Muscle of leg (tissue), 11 donors: ENCODE results near the gene ARHGEF6. TPM values are rescaled to one million over a fixed set of nuclear protein-coding genes. Genes with fewer than 3 reads are reported as not detected.

Source experiments
- DNase-seq: peaks from one replicate; pipeline ENCODE4 v3.0.0; 2013
- H3K27ac ChIP-seq: one replicate; pipeline ENCODE4 v1.5.1; 2013; ENCODE audit warnings: mild to moderate bottlenecking, low read length, control low read depth
- H3K27me3 ChIP-seq: one replicate; pipeline ENCODE4 v1.6.1; 2013; ENCODE audit warnings: low read length; ENCODE audit not compliant: control insufficient read depth, insufficient read depth
- H3K36me3 ChIP-seq: one replicate; pipeline ENCODE4 v1.6.1; 2013; ENCODE audit warnings: low read length; ENCODE audit not compliant: control insufficient read depth, insufficient read depth
- H3K4me1 ChIP-seq: one replicate; pipeline ENCODE4 v1.6.1; 2013; ENCODE audit warnings: low read length; ENCODE audit not compliant: control insufficient read depth, insufficient read depth
- H3K4me3 ChIP-seq: one replicate; pipeline ENCODE4 v1.5.1; 2013; ENCODE audit warnings: low read length, control low read depth
- H3K9me3 ChIP-seq: replicated peaks from 2 replicates; pipeline ENCODE4 v1.6.1; 2013; ENCODE audit warnings: low read depth, low read length; ENCODE audit not compliant: control insufficient read depth
- WGBS: methylation state at CpG from one replicate; pipeline ENCODE4 v1.1.5; 2013; ENCODE audit warnings: missing lambda C conversion rate; ENCODE audit not compliant: insufficient coverage; 5-methylcytosine and 5-hydroxymethylcytosine counted together
- polyA plus RNA-seq, 8 donors: library from polyadenylated mRNA; unstranded; fragments of 120-200 nt; gene quantifications; one replicate each; pipeline versions ENCODE4 v1.2.1 to v1.2.3, GENCODE V29; 2013; ENCODE audit warnings: inconsistent platforms in 1 of 8, low replicate concordance in 1 of 8; ENCODE audit not compliant: insufficient read length in 8 of 8, insufficient read depth in 1 of 8
- total RNA-seq: library from RNA; stranded (reverse); fragments of 120-200 nt; gene quantifications from one replicate; pipeline ENCODE4 v1.2.4, GENCODE V29; 2013

ARHGEF6 gene
- total and polyA plus RNA-seq, 9 donors = 29.2 to 43.3 (median 36.3) TPM

GRCh38 chrX:136768469-136769084 lies 12.2 kb downstream of the ARHGEF6 start:
- Histone ChIP-seq H3K4me3 (no peak overlapping the region), H3K9me3 (no peaks in the 10 kb centered on the region), H3K4me1 (peaks cover 7% of the 10 kb centered on the region), H3K27me3 (peaks cover 6% of the 10 kb centered on the region), H3K36me3 (no peaks in the 10 kb centered on the region), H3K27ac (peak overlapping the region; percentile 89)
- 52% methylated on average over 5 of the region's 7 CpGs for WGBS
- DNase-seq = peak; percentile 49

DNA sequence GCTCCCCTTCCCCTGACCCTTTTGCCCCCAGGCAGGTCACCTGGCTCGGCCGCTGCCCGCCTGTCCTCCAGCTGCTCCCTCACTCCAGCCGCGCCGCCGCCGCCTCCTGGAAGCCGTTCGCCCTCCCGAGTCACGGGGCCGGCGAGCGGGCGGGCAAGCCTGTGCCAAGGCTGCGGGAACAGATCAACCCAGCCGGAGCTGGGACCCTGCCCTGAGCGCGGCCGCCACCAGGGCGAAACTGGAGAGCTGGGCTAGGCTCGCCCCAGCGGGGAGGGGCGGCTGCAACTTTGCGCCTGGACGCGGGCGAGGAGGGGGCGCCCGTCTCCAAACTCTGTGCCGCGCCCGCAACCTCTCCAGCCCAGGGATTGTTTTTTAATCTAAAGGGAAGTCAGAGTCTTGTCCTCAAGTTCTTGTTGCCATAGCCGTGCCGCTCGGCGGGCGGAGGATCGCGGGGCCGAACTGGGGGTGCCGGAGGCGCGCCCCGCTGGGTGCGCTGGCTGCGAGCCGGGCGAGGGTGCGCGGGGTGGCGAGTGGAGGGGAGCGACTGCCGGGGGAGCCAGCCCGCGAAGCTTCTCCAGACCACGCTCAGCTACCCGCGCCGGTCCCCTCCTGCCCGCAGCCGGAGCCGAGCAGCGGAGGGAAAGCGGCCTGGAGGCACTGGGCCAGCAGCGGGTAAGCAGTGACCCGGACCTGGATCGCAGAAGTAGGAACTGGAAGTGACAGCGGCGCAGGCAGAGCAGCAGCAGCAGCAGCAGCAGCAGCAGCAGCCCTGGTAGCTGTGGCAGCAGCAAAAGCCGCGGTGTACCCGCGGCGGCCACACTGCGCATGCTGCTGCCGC lies 13.4 kb downstream of the ARHGEF6 start:
- peak overlapping the region; percentile 64 for H3K4me3 ChIP-seq
- WGBS = 27% methylated on average over 70 of the region's 78 CpGs
- no peaks in the 10 kb centered on the region for H3K36me3 ChIP-seq
- H3K27me3 ChIP-seq = peaks cover 6% of the 10 kb centered on the region
- peak; percentile 81 for DNase-seq
- H3K9me3 ChIP-seq = no peaks in the 10 kb centered on the region
- peaks cover 7% of the 10 kb centered on the region for H3K4me1 ChIP-seq
- peak overlapping the region; percentile 89 for H3K27ac ChIP-seq

DNA sequence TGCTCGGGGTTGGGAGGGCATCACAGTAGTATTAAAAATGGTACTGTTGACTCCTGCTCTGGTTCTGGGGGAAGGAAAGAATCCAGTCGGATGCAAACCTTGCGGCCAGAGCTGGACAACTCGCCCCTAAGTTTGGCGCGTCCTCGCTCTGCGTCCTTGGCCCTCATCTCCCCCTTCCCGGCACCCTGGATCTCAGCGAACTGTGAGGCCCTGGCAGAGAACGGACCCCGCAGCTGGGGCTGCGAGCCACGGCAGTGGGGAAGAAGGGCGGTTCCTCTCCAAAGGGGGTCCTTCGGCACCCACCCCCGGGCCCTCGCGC lies 14.0 kb downstream of the ARHGEF6 start:
- WGBS = 23% methylated on average over 8 of the region's 19 CpGs
- peak; percentile 46 for DNase-seq
- no peaks in the 10 kb centered on the region for H3K36me3 ChIP-seq

GRCh38 chrX:136765821-136766356 lies 14.8 kb downstream of the ARHGEF6 start:
- no peak overlapping the region for H3K4me3 ChIP-seq
- DNase-seq = peak; percentile 58

More for the DNA sequence above, 14.0 kb downstream of the ARHGEF6 start:
- H3K27me3 ChIP-seq = peaks cover 6% of the 10 kb centered on the region
- H3K9me3 ChIP-seq = no peaks in the 10 kb centered on the region
- H3K4me3 ChIP-seq = peak overlapping the region; percentile 64
- peaks cover 7% of the 10 kb centered on the region for H3K4me1 ChIP-seq
- peak overlapping the region; percentile 89 for H3K27ac ChIP-seq

DNA sequence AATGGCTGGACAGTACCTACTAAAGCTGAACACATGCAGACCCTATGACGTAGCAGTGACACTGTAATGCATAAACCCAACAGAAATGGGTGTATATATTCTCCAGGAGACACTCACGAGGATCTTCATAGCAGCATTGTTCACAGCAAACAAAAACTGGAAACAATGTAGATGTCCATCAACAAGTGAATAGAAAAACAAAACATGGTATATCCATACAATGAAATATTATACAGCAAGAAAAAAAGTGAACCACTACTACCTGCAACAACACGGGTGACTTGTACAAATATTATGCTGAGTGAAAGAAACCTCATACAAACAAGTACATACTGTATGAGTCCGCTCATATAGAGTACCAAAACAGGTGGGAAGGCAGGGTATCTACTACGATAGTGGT lies 16.5 kb downstream of the ARHGEF6 start:
- WGBS = 100% methylated on average over 1 of the region's 5 CpGs
- Histone ChIP-seq H3K36me3 (no peaks in the 10 kb centered on the region), H3K4me1 (peaks cover 7% of the 10 kb centered on the region), H3K4me3 (no peak overlapping the region), H3K9me3 (no peaks in the 10 kb centered on the region), H3K27ac (no peak overlapping the region), H3K27me3 (peaks cover 4% of the 10 kb centered on the region)
- DNase-seq = no peak

More at GRCh38 chrX:136765821-136766356, 14.8 kb downstream of the ARHGEF6 start:
- H3K36me3 ChIP-seq = no peaks in the 10 kb centered on the region
- H3K27me3 ChIP-seq = peaks cover 6% of the 10 kb centered on the region
- peaks cover 7% of the 10 kb centered on the region for H3K4me1 ChIP-seq
- H3K27ac ChIP-seq = peak overlapping the region; percentile 59
- no peaks in the 10 kb centered on the region for H3K9me3 ChIP-seq
- WGBS = no CpG with 5 or more reads among the region's 1 CpG

- H3K27ac ChIP-seq = no peak overlapping the region
- H3K4me1 ChIP-seq = peaks cover 3% of the 10 kb centered on the region
- H3K36me3 ChIP-seq = no peaks in the 10 kb centered on the region
- WGBS = no CpG with 5 or more reads among the region's 2 CpGs
- peaks cover 2% of the 10 kb centered on the region for H3K27me3 ChIP-seq
- no peaks in the 10 kb centered on the region for H3K9me3 ChIP-seq
- no peak for DNase-seq
- H3K4me3 ChIP-seq = no peak overlapping the region
Measured at GRCh38 chrX:136762820-136763452, 17.8 kb downstream of the ARHGEF6 start.

- Histone ChIP-seq H3K27me3 (no peaks in the 10 kb centered on the region), H3K36me3 (no peaks in the 10 kb centered on the region), H3K9me3 (no peaks in the 10 kb centered on the region), H3K4me1 (peaks cover 3% of the 10 kb centered on the region), H3K4me3 (no peak overlapping the region), H3K27ac (no peak overlapping the region)
- DNase-seq = peak; percentile 41
- WGBS = no CpG with 5 or more reads among the region's 3 CpGs
Measured at GRCh38 chrX:136761421-136761820, 19.3 kb downstream of the ARHGEF6 start.

DNA sequence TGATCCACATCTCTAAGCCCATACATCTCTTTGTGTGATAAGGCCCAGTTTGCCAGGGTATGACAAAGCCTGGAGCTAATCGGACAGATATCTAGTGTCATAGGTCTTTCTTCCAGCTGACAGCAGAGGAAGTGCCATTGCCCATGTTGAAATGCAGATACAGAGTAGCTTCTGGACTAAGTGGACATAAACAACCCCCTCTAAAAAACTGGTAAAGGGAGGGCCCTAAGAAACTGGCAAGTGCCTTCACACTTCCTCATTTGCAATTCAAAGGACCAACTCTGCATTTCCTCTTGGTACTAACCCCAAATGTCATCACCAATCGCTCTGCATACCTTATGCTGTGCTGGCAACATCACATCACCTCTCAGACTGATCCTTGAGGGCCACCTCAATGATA lies 20.8 kb downstream of the ARHGEF6 start:
- H3K27ac ChIP-seq = no peak overlapping the region
- H3K9me3 ChIP-seq = no peaks in the 10 kb centered on the region
- no peak overlapping the region for H3K4me3 ChIP-seq
- H3K36me3 ChIP-seq = no peaks in the 10 kb centered on the region
- peaks cover 3% of the 10 kb centered on the region for H3K4me1 ChIP-seq
- DNase-seq = no peak
- no CpG with 5 or more reads among the region's 2 CpGs for WGBS
- no peaks in the 10 kb centered on the region for H3K27me3 ChIP-seq

DNA sequence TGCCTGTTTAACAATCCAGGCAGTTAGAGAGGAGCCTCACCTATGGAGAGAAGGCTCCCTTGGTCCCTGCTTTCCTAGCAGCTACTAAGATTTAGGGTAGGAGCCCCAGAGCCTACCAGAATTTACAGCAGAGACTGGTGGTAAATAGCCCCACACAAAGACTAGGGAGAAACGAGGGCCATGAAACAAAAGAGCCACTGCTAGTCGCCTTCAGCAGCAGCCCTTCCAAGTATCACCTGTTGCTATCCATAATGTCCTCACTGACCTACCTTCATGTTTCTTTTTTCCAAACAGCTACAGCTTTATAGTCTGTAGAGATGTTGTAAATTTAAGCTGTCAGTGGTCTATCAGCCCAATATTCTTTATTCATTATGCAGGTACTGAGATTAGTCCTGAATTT lies 25.3 kb downstream of the ARHGEF6 start:
- Histone ChIP-seq H3K27ac (peak overlapping the region; percentile 77), H3K36me3 (no peaks in the 10 kb centered on the region), H3K4me3 (no peak overlapping the region), H3K4me1 (peaks cover 18% of the 10 kb centered on the region), H3K9me3 (no peaks in the 10 kb centered on the region), H3K27me3 (peaks cover 2% of the 10 kb centered on the region)
- WGBS = 0% methylated on average over 1 of the region's 2 CpGs
- DNase-seq = no peak

GRCh38 chrX:136754651-136755050 lies 26.1 kb downstream of the ARHGEF6 start:
- H3K27ac ChIP-seq = peak overlapping the region; percentile 77
- H3K4me1 ChIP-seq = peaks cover 18% of the 10 kb centered on the region
- H3K9me3 ChIP-seq = no peaks in the 10 kb centered on the region
- WGBS = no CpG with 5 or more reads among the region's 3 CpGs
- peaks cover 2% of the 10 kb centered on the region for H3K27me3 ChIP-seq
- H3K36me3 ChIP-seq = no peaks in the 10 kb centered on the region
- DNase-seq = peak; percentile 84
- no peak overlapping the region for H3K4me3 ChIP-seq
